Omental fat pad (tissue), 4 donors: ENCODE data around the gene DRGX. TPM values are rescaled to one million over a fixed set of nuclear protein-coding genes. Genes with fewer than 3 reads are reported as not detected.

Experiments used
- ATAC-seq: fragments of 150-250 bp; one replicate; pipeline ENCODE4 v1.9.1; 2016; ENCODE audit warnings: mild to moderate bottlenecking, moderate library complexity; ENCODE audit not compliant: low FRiP score
- DNase-seq: peaks from one replicate; pipeline ENCODE4 v3.0.0-alpha.2; 2019; ENCODE audit warnings: low spot score
- total RNA-seq, 4 donors: library from RNA; depleted of rRNA; stranded (reverse); fragments of >200 nt; gene quantifications; one replicate each; pipeline ENCODE4 v1.1.0, GENCODE V29; 2016
- TF ChIP-seq, protein P1 (sequence below), 3 donors: fragments of 450-650 bp; IDR thresholded peaks; one replicate each; pipeline ENCODE4 v1.5.1; 2016 to 2017; ENCODE audit warnings: antibody characterized with exemption in 3 of 3, mild to moderate bottlenecking in 3 of 3, moderate library complexity in 2 of 3

DRGX gene
- total RNA-seq, 4 donors from 2014 or later = not detected

DNA sequence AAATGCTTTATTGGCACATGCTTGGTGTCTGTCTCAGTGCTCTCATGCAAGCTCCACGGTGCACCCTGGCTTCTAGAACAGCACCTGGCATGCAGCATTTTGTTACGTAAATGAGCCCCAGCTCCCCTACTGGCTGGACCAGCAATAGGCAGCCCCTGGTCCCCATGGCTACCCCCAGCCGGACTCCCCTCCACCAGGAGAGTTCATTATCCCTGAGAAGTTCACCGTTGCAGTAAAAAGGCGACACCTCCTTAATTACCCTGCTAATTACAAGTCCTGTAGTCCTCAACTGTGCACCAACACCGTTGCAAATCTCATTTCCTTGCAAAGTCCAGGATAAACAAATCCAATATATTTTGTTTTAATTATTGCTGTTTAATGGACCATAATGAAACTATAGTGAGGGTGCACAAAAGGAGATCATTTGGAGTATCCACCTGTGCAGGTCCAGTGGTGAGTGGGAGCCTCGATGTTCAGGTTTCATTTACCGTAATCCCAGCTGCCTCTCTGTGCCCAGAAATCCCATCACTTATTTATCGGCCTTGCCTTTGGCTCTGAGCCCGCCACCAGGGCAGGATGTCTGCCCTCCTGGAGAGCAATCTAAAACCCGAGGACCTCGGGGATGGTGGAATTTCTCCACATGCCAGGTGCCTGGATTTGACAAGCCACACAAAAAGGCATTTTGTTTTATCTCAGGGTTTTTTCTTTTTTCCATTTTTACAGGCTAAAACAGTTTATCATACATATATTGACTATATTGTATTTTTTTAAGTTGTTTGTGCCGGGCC, 12.8 kb upstream of the DRGX start:
- TF ChIP-seq, protein P1, sequence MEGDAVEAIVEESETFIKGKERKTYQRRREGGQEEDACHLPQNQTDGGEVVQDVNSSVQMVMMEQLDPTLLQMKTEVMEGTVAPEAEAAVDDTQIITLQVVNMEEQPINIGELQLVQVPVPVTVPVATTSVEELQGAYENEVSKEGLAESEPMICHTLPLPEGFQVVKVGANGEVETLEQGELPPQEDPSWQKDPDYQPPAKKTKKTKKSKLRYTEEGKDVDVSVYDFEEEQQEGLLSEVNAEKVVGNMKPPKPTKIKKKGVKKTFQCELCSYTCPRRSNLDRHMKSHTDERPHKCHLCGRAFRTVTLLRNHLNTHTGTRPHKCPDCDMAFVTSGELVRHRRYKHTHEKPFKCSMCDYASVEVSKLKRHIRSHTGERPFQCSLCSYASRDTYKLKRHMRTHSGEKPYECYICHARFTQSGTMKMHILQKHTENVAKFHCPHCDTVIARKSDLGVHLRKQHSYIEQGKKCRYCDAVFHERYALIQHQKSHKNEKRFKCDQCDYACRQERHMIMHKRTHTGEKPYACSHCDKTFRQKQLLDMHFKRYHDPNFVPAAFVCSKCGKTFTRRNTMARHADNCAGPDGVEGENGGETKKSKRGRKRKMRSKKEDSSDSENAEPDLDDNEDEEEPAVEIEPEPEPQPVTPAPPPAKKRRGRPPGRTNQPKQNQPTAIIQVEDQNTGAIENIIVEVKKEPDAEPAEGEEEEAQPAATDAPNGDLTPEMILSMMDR (IDR thresholded peaks at IDR 0.05) = no peak
- no peak for DNase-seq
- ATAC-seq = no peak

DNA sequence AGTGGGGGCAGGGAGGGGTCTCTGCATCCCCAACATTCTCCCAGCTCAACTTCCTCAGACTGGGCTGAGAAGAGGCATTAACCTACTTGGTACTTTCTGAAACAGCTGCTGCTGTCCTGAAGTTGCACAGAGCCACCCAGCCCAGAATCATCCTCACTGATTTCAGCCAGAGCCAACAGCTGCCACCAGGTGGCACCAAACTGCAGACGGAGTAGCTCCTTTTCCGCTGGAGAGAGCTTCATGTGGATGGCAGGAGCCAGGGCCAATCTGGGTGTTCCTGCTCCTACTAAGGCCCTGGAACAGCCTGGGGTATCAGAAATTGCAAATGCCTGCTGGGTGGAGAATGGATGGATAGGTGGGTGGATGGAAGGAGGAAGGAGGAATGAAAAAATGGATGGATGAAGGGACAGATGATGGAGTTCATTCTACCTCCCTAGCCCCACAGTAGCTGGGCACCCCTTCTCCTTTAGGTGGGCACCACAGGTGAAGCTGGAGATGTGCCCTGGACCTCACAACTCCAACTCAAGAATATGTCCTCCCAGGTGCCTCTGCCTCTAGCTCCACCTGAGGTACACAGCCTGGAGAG, 11.8 kb upstream of the DRGX start:
- no peak for ATAC-seq
- TF ChIP-seq, protein P1 (IDR thresholded peaks at IDR 0.05) = peak in 1 of 3 donors; percentile 58
- DNase-seq = peak; percentile 83

DNA sequence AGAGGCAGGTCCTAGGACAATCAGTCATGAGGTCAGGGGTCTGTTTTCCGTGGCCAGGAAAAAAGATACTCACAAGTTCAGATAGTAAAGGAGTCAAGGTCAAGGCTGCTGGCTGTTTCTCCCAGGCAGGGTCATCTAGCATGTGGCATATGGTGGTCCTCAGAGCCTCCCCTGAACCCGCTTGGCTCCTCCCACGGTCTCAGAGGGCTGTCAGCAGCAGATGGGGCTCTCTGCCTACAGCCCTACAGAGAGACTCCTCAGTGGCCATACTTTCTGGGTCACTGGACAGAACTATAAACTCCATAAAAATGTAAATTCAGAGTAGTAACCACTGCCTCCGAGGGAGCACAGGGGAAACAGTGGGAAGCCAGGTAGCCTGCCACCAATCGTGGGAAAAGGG, 11.3 kb upstream of the DRGX start:
- DNase-seq (no peak), ATAC-seq (no peak)
- TF ChIP-seq, protein P1 (IDR thresholded peaks at IDR 0.05) = no peak

DNA sequence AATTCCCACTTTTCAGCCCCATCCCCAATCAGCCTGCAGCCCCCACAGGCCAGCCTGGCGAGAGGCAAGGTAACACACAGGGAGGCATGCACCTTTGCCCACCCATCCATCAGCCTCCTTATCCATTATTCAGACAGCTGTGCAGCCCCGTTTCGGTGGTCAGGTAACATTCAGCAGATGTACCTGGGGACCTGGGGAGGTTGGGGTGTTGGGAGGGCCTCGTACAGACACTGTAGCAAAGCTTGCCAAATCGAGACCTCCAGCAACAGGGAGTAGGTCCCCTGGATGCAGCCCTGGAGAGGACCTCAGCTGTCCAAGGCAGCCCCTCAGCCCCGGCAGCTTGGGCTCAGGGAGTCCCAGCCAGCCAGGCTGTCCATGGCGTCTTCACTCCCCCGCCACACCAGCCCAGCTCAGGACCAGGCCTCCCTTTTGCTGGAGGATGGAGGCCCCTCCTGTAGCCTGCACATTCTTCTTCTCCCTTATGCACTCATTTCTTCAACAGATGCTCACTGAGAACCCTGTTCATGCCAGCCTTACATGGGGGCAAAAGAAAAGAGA, 8.5 kb upstream of the DRGX start:
- ATAC-seq (peak; percentile 17), DNase-seq (no peak)

DNA sequence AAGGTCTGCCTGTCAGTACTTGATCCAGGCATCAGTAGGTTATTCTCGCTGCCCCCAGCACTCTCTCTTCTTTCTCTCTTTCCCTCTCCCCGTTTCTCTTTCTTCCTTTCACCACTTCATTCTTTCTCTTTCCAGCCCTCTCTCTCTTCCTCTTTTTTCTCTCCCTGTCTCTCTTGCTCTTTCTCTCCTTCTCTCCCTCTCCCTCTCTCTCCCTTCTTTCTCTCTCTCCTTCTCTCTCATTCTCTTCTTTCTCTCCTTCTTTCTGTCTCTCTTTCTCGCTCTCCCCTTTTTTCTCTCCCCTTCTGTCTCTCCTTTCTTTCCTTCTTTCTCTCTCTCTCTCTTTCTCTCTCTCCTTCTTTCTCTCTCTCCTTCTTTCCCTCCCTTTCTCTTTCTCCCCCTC, 7.5 kb upstream of the DRGX start:
- ATAC-seq = no peak
- TF ChIP-seq, protein P1 (IDR thresholded peaks at IDR 0.05) = no peak
- no peak for DNase-seq

More for the DNA sequence above, 8.5 kb upstream of the DRGX start:
- TF ChIP-seq, protein P1 (IDR thresholded peaks at IDR 0.05) = no peak

DNA sequence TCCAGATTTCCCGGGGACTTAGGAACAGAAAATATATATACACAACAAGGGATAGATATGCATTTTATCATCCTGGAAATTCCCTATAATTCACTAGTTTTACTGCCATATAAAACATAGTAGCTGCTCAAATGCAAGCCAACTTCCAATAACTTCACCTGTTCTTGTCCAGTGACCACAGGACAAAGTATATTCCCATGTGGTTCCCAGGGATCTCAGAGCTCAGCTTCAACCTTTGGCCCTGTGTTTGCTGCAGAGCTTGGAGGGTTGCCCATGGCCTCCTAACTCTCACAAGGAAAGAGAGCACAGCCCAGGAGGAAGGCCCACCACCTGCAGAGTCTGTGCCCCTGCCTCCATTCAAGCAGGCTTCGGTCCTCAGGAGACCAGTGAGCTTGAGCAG, 4.5 kb upstream of the DRGX start:
- DNase-seq (no peak), ATAC-seq (no peak)
- TF ChIP-seq, protein P1 (IDR thresholded peaks at IDR 0.05) = no peak
